ENCODE data around the gene TOB1. TPM values are rescaled to one million over a fixed set of nuclear protein-coding genes. Genes with fewer than 3 reads are reported as not detected.

TOB1 gene
- total RNA-seq, 1 experiment from 2014 or later: 31.6 TPM

- no peak overlapping the region; a peak in 1 of 5 replicates for H3K4me3 Mint-ChIP-seq
- no peak overlapping the region for H3K27ac ChIP-seq (ENCODE audit: insufficient read length, low read depth, low read length)
- peaks cover 31 to 32% of the 10 kb centered on the region in 2 experiments for H3K4me1 Mint-ChIP-seq
Measured at GRCh38 chr17:50893183-50893993, 27.2 kb upstream of the TOB1 start.

More at GRCh38 chr17:50893183-50893993, 27.2 kb upstream of the TOB1 start:
- Histone ChIP-seq H3K18ac (ENCODE audit: insufficient read length, low read depth, low read length) (no peak overlapping the region), H3K4me1 (ENCODE audit: insufficient read depth, low read length) (peaks cover 7% of the 10 kb centered on the region; the same call in 1 of the 2 replicates), H3T11ph (ENCODE audit: low read length) (no peak overlapping the region), H3K4me2 (ENCODE audit: insufficient read depth, insufficient read length, low read length) (no peak overlapping the region), H3K23ac (ENCODE audit: insufficient read length, low read depth, low read length) (no peak overlapping the region), H3K79me2 (ENCODE audit: insufficient read depth, low read length) (no peaks in the 10 kb centered on the region), H4K91ac (ENCODE audit: insufficient read length, low read depth, low read length) (no peak overlapping the region), H4K8ac (replicated peaks; ENCODE audit: insufficient read length, low read depth, low read length) (no peak overlapping the region), H2BK5ac (ENCODE audit: insufficient read length, low read length) (no peak overlapping the region), H3K27me3 (ENCODE audit: insufficient read depth, low read length) (no peaks in the 10 kb centered on the region), H4K20me1 (ENCODE audit: control insufficient read depth, insufficient read depth, insufficient read length) (no peaks in the 10 kb centered on the region), H2BK12ac (ENCODE audit: insufficient read length, low read depth, low read length) (no peak overlapping the region), H2BK120ac (ENCODE audit: low read depth, low read length, poor library complexity, severe bottlenecking) (no peak overlapping the region), H3K56ac (ENCODE audit: insufficient read length, low read depth, low read length) (no peak overlapping the region), H3K9me3 (ENCODE audit: control insufficient read depth, low read depth, low read length) (no peaks in the 10 kb centered on the region), H3K14ac (ENCODE audit: insufficient read depth, low read length) (no peak overlapping the region; the same call in 1 of the 2 replicates), H2BK20ac (ENCODE audit: low read depth, low read length, poor library complexity, severe bottlenecking) (no peak overlapping the region), H3K23me2 (ENCODE audit: insufficient read length, low read depth, low read length, poor library complexity, severe bottlenecking) (no peaks in the 10 kb centered on the region), H3K79me1 (ENCODE audit: insufficient read depth, low read depth, low read length, poor library complexity, severe bottlenecking) (no peaks in the 10 kb centered on the region), H2AFZ (ENCODE audit: low read length) (no peak overlapping the region), H3K9ac (ENCODE audit: extremely low read depth, insufficient read length, low read length) (no peak overlapping the region), H2AK5ac (ENCODE audit: insufficient read length, low read length) (no peak overlapping the region), H2BK15ac (ENCODE audit: low read depth, low read length) (no peak overlapping the region), H4K5ac (ENCODE audit: insufficient read length, low read depth, low read length) (no peak overlapping the region), H3K4ac (ENCODE audit: low read depth, low read length) (no peak overlapping the region)
- H3K27me3 Mint-ChIP-seq (ENCODE audit: low read depth): no peaks in the 10 kb centered on the region; the same call in 1 of the 2 replicates
- H3K27ac Mint-ChIP-seq: peak overlapping the region in 1 of 3 experiments; percentile 3; a peak in 4 of 7 replicates
- H3K9me3 Mint-ChIP-seq: no peaks in the 10 kb centered on the region
- no CpG with 5 or more reads among the region's 28 CpGs for WGBS (ENCODE audit: extremely low coverage, insufficient read length, low lambda C conversion rate)
- TF ChIP-seq CTCF (conservative IDR thresholded peaks at IDR 0.05): no peak
- no peaks in the 10 kb centered on the region for H3K36me3 Mint-ChIP-seq (ENCODE audit: insufficient read depth in 1 of 3, low read depth in 3 of 3)
- DNase-seq: no peak

Data from H9 (cell line).